GM21381 (cell line): ENCODE measurements around the gene SIPA1L3.

ENCODE experiments used
- ATAC-seq: cut with Tn5 transposase; IDR thresholded peaks from one replicate; pipeline ENCODE4 v1.9.1; 2021; ENCODE audit warnings: mild to moderate bottlenecking, moderate library complexity; ENCODE audit not compliant: unreplicated experiment

The SIPA1L3 gene

GRCh38 chr19:38142176-38143035 is 235.4 kb downstream of the SIPA1L3 start:
- ATAC-seq = no peak

- ATAC-seq = no peak
These were observed 236.8 kb downstream of the SIPA1L3 start for GRCh38 chr19:38143847-38144246.

GRCh38 chr19:38144667-38145066 is 237.7 kb downstream of the SIPA1L3 start:
- no peak for ATAC-seq

GRCh38 chr19:38145623-38146022 is 238.6 kb downstream of the SIPA1L3 start:
- ATAC-seq = no peak

GRCh38 chr19:38148337-38148736 is 241.3 kb downstream of the SIPA1L3 start:
- no peak for ATAC-seq

- ATAC-seq = no peak
These were observed 242.7 kb downstream of the SIPA1L3 start for GRCh38 chr19:38149661-38150061.

GRCh38 chr19:38151242-38151641 is 244.2 kb downstream of the SIPA1L3 start:
- no peak for ATAC-seq

- ATAC-seq = no peak
These were observed 245.7 kb downstream of the SIPA1L3 start for GRCh38 chr19:38152461-38153379.

- ATAC-seq = no peak
These were observed 248.4 kb downstream of the SIPA1L3 start for GRCh38 chr19:38155453-38155852.

GRCh38 chr19:38158730-38159129 is 251.7 kb downstream of the SIPA1L3 start:
- no peak for ATAC-seq

GRCh38 chr19:38162094-38162493 is 255.1 kb downstream of the SIPA1L3 start:
- ATAC-seq = no peak

- ATAC-seq = no peak
These were observed 255.6 kb downstream of the SIPA1L3 start for GRCh38 chr19:38162632-38163031.

- no peak for ATAC-seq
These were observed 256.6 kb downstream of the SIPA1L3 start for GRCh38 chr19:38163419-38164290.

- no peak for ATAC-seq
These were observed 257.5 kb downstream of the SIPA1L3 start for GRCh38 chr19:38164526-38164925.

GRCh38 chr19:38165335-38165734 is 258.3 kb downstream of the SIPA1L3 start:
- no peak for ATAC-seq

- ATAC-seq = no peak
These were observed 261.6 kb downstream of the SIPA1L3 start for GRCh38 chr19:38168637-38169036.

- no peak for ATAC-seq
These were observed 263.3 kb downstream of the SIPA1L3 start for GRCh38 chr19:38170334-38170733.

- ATAC-seq = no peak
These were observed 265.0 kb downstream of the SIPA1L3 start for GRCh38 chr19:38172001-38172400.

- ATAC-seq = no peak
These were observed 266.5 kb downstream of the SIPA1L3 start for GRCh38 chr19:38173291-38174041.

GRCh38 chr19:38175422-38175821 is 268.4 kb downstream of the SIPA1L3 start:
- no peak for ATAC-seq
